HEK293 (cell line): Measurements from ENCODE around the gene FOXN3.

Source experiments
- CTCF ChIA-PET: fragments of 350-600 bp; formaldehyde crosslinking; extraction: SDS; loops from one replicate; lab custom pipeline; 2021; ENCODE audit warnings: antibody characterized with exemption; lab: Yijun Ruan, JAX
- POLR2A ChIA-PET: fragments of 300-600 bp; formaldehyde crosslinking; extraction: SDS; loops from one replicate; lab custom pipeline; 2020; ENCODE audit warnings: antibody characterized with exemption, inconsistent platforms; lab: Yijun Ruan, JAX
- H3K27ac ChIP-seq: fragments of 200-500 bp; sonication (Bioruptor generic); 2 replicates; pipeline ENCODE4 v1.5.1; 2014; ENCODE audit warnings: low read depth, low read length, control low read depth, inconsistent platforms; ENCODE audit errors: extremely low read depth
- H3K36me3 ChIP-seq, 2 experiments: fragments of 200-500 bp in 1 of 2; sonication (Bioruptor generic) in 1 of 2; 1 replicate in 1 of 2; 2 replicates in 1 of 2; pipeline ENCODE4 v1.5.1; 2014 to 2017; ENCODE audit warnings: inconsistent platforms in 2 of 2, low read length in 2 of 2; ENCODE audit not compliant: control insufficient read depth in 2 of 2, insufficient read depth in 1 of 2
- H3K4me1 ChIP-seq: fragments of 200-500 bp; sonication (Bioruptor generic); 2 replicates; pipeline ENCODE4 v1.5.1; 2014; ENCODE audit warnings: mild to moderate bottlenecking, low read length, inconsistent platforms; ENCODE audit not compliant: control insufficient read depth, insufficient read depth
- H3K4me3 ChIP-seq: 2 replicates; pipeline ENCODE4 v1.5.1; 2011; ENCODE audit warnings: low read depth, mild to moderate bottlenecking, control low read depth, low read length, moderate library complexity
- H3K9me3 ChIP-seq: fragments of 200-500 bp; sonication (Bioruptor generic); 2 replicates; pipeline ENCODE4 v1.5.1; 2014; ENCODE audit warnings: low read depth, low read length, inconsistent platforms; ENCODE audit not compliant: control insufficient read depth, insufficient read depth
- GLI2 ChIP-seq: fragments of 450-650 bp; formaldehyde crosslinking; IDR thresholded peaks from 2 replicates; pipeline ENCODE4; 2017; ENCODE audit warnings: missing biosample characterization, missing genetic modification characterization, low read depth, borderline replicate concordance
- INSM2 ChIP-seq: fragments of 450-650 bp; formaldehyde crosslinking; IDR thresholded peaks from 2 replicates; pipeline ENCODE4 v1.5.1; 2016; ENCODE audit warnings: missing biosample characterization, missing genetic modification characterization
- KLF17 ChIP-seq: fragments of 450-650 bp; formaldehyde crosslinking; IDR thresholded peaks from 2 replicates; pipeline ENCODE4 v1.5.1; 2016; ENCODE audit warnings: missing biosample characterization, missing genetic modification characterization
- KLF7 ChIP-seq: fragments of 450-650 bp; formaldehyde crosslinking; IDR thresholded peaks from 2 replicates; pipeline ENCODE4 v1.5.1; 2016; ENCODE audit warnings: missing biosample characterization, missing genetic modification characterization, borderline replicate concordance
- MYNN ChIP-seq: fragments of 450-650 bp; formaldehyde crosslinking; IDR thresholded peaks from 2 replicates; pipeline ENCODE4 v1.5.1; 2016; ENCODE audit warnings: missing biosample characterization, missing genetic modification characterization, borderline replicate concordance
- OSR2 ChIP-seq: fragments of 450-650 bp; formaldehyde crosslinking; IDR thresholded peaks from 2 replicates; pipeline ENCODE4 v1.5.1; 2016; ENCODE audit warnings: missing biosample characterization, missing genetic modification characterization
- ZNF175 ChIP-seq: fragments of 450-650 bp; formaldehyde crosslinking; IDR thresholded peaks from 2 replicates; pipeline ENCODE4 v1.5.1; 2016; ENCODE audit warnings: missing biosample characterization, missing genetic modification characterization
- ZNF274 ChIP-seq, 2 experiments: fragments of 200-500 bp in 1 of 2; fragments of 450-650 bp in 1 of 2; sonication (Bioruptor generic) in 1 of 2; formaldehyde crosslinking in 1 of 2; IDR thresholded peaks; 2 replicates each; pipeline versions ENCODE4 v1.5.1 to v1.6.1; 2014 to 2016; ENCODE audit warnings: borderline replicate concordance in 1 of 2, inconsistent platforms in 1 of 2, low read length in 1 of 2, missing biosample characterization in 1 of 2, missing genetic modification characterization in 1 of 2
- ZNF341 ChIP-seq: fragments of 450-650 bp; formaldehyde crosslinking; IDR thresholded peaks from 2 replicates; pipeline ENCODE4; 2016; ENCODE audit warnings: low read depth, missing biosample characterization, missing genetic modification characterization
- ZNF423 ChIP-seq: fragments of 450-650 bp; formaldehyde crosslinking; IDR thresholded peaks from 2 replicates; pipeline ENCODE4 v1.5.1; 2016; ENCODE audit warnings: missing biosample characterization, missing genetic modification characterization
- ZNF433 ChIP-seq: fragments of 450-650 bp; formaldehyde crosslinking; IDR thresholded peaks from 2 replicates; pipeline ENCODE4 v1.5.1; 2016; ENCODE audit warnings: missing biosample characterization, missing genetic modification characterization, low read depth
- ZNF48 ChIP-seq: fragments of 450-650 bp; formaldehyde crosslinking; IDR thresholded peaks from 2 replicates; pipeline ENCODE4 v1.5.1; 2016; ENCODE audit warnings: missing biosample characterization, missing genetic modification characterization
- ZNF530 ChIP-seq: fragments of 450-650 bp; formaldehyde crosslinking; IDR thresholded peaks from 2 replicates; pipeline ENCODE4 v1.5.1; 2016; ENCODE audit warnings: low read depth, missing biosample characterization, missing genetic modification characterization
- ZNF555 ChIP-seq: fragments of 450-650 bp; formaldehyde crosslinking; conservative IDR thresholded peaks from 2 replicates; pipeline ENCODE4 v1.5.1; 2017; ENCODE audit warnings: missing biosample characterization, mild to moderate bottlenecking, missing genetic modification characterization, inconsistent platforms
- ZNF626 ChIP-seq: fragments of 450-650 bp; sonication (Bioruptor Pico); formaldehyde crosslinking; IDR thresholded peaks from 2 replicates; pipeline ENCODE4 v1.5.1; 2018; ENCODE audit warnings: missing biosample characterization, missing genetic modification characterization, inconsistent platforms
- ZNF629 ChIP-seq: fragments of 450-650 bp; formaldehyde crosslinking; IDR thresholded peaks from 2 replicates; pipeline ENCODE4 v1.5.1; 2017; ENCODE audit warnings: missing biosample characterization, missing genetic modification characterization
- ZNF747 ChIP-seq: fragments of 450-650 bp; formaldehyde crosslinking; IDR thresholded peaks from 2 replicates; pipeline ENCODE4 v1.5.1; 2016; ENCODE audit warnings: missing biosample characterization, missing genetic modification characterization
- ZNF837 ChIP-seq: fragments of 450-650 bp; formaldehyde crosslinking; IDR thresholded peaks from 2 replicates; pipeline ENCODE4 v1.5.1; 2016; ENCODE audit warnings: missing biosample characterization, missing genetic modification characterization
- ZSCAN30 ChIP-seq: fragments of 450-650 bp; IDR thresholded peaks from 2 replicates; pipeline ENCODE4 v1.5.1; 2018; ENCODE audit warnings: missing biosample characterization, mild to moderate bottlenecking, missing genetic modification characterization, moderate library complexity
- ZXDB ChIP-seq: fragments of 450-650 bp; formaldehyde crosslinking; IDR thresholded peaks from 2 replicates; pipeline ENCODE4 v1.5.1; 2016; ENCODE audit warnings: missing biosample characterization, missing genetic modification characterization

FOXN3 gene

DNA sequence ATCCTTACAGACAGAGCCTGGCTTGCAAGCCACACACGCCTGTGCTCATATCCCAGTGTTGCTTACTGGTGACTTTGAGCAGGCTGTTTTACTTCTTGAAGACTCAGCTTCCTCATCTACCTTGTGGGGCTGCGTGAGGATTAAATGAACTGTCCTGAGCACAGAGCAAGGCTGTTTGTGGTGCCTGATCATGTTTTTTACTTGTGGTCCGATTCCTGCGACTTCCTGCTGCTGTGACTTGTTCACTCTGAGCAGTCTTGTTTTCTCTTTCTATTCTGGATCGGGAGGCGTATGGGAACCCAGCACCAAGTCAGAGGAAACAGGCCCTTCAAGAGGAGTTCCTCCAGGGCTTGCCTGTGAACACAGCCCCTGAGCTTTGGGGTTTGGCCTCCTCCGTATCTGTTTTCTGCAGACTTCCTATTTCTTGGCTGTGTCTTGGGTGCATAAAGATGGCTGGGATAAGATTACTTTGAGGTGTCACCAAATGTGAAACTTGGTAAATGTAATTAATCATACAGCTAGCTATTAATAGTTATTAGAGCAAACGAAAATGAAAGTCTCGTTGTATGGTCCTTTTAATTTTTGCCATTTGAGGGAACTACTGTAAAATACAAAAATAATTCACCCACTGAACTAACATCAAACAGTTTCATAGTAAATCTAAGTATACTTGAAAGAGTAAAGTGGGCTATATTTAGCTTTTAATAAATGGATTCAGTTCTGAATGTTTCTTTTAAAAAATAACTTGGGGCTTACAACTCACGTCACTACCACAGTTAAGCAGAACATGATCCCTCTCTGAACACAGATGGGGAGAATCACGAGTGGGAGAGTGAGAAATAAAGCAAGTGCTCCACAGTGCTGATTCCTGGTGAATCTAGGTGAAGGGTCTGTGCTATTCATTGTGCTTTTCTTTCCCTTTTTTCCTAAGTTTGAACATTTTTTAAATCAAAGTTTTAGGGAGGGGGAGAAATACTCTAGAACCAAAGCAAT lies 251.5 kb downstream of the FOXN3 start:
- Histone ChIP-seq H3K27ac (no peak overlapping the region), H3K36me3 (peaks cover 0 to 15% of the 10 kb centered on the region in 2 experiments; a peak in 2 of 3 replicates), H3K4me1 (no peaks in the 10 kb centered on the region), H3K4me3 (no peak overlapping the region), H3K9me3 (no peaks in the 10 kb centered on the region)
- CTCF ChIA-PET = interaction anchor here (0.5 kb wide), 1 partner anchor 37 kb away, joined by 3 read pairs; no protein-coding TSS in a partner anchor
- TF ChIP-seq GLI2 (tag by site-specific recombination) = no peak
- no peak for TF ChIP-seq ZNF433 (tag by site-specific recombination)
- POLR2A ChIA-PET = no interaction called here

GRCh38 chr14:89164168-89165073 lies 252.6 kb downstream of the FOXN3 start:
- Histone ChIP-seq H3K9me3 (no peaks in the 10 kb centered on the region), H3K27ac (no peak overlapping the region), H3K36me3 (peaks cover 0 to 15% of the 10 kb centered on the region in 2 experiments; a peak in 2 of 3 replicates), H3K4me1 (no peaks in the 10 kb centered on the region), H3K4me3 (no peak overlapping the region)
- ChIA-PET CTCF (no interaction called here), POLR2A (no interaction called here)
- TF ChIP-seq ZNF341 (no peak), KLF7 (tag by site-specific recombination) (no peak), ZXDB (tag by site-specific recombination) (no peak), ZNF837 (tag by site-specific recombination) (no peak), INSM2 (tag by site-specific recombination) (no peak), ZNF274 (IDR thresholded peaks at IDR 0.05; ENCODE audit: low read length) (no peak), ZNF274 (tag by site-specific recombination; IDR thresholded peaks at IDR 0.05; ENCODE audit: borderline replicate concordance) (no peak), ZNF626 (tag by site-specific recombination) (no peak), ZNF175 (no peak), ZNF555 (no peak), ZSCAN30 (tag by site-specific recombination) (no peak), OSR2 (tag by site-specific recombination) (no peak), ZNF629 (tag by site-specific recombination) (no peak), KLF17 (tag by site-specific recombination) (no peak), ZNF423 (no peak), ZNF747 (no peak), MYNN (tag by site-specific recombination) (no peak), ZNF48 (tag by site-specific recombination) (no peak), ZNF530 (tag by site-specific recombination) (no peak)
